Gastroesophageal sphincter (tissue), 4 donors: ENCODE results near the gene CACNB4. TPM values are rescaled to one million over a fixed set of nuclear protein-coding genes. Genes with fewer than 3 reads are reported as not detected.

Experiments
- ATAC-seq: fragments of 150-250 bp; one replicate; pipeline ENCODE4 v1.9.1; 2016; ENCODE audit warnings: mild to moderate bottlenecking, moderate library complexity
- H3K27ac ChIP-seq, 4 donors: fragments of 200-600 bp; sonication (generic) in 3 of 4; 1 replicate in 3 of 4; 2 replicates in 1 of 4; pipeline ENCODE4 v1.5.1; 2016 to 2019
- H3K27me3 ChIP-seq: fragments of 200-600 bp; sonication (generic); one replicate; pipeline ENCODE4 v1.5.1; 2019
- H3K36me3 ChIP-seq, 2 donors: fragments of 200-600 bp; sonication (generic); one replicate each; pipeline ENCODE4 v1.5.1; 2019; ENCODE audit warnings: control low read depth in 1 of 2
- H3K4me1 ChIP-seq, 3 donors: fragments of 200-600 bp; sonication (generic); 1 replicate in 2 of 3; 2 replicates in 1 of 3; pipeline ENCODE4 v1.5.1; 2016 to 2019; ENCODE audit warnings: control low read depth in 2 of 3
- H3K4me3 ChIP-seq, 2 donors: fragments of 200-600 bp; sonication (generic); one replicate each; pipeline ENCODE4 v1.5.1; 2019; ENCODE audit warnings: mild to moderate bottlenecking in 1 of 2, moderate library complexity in 1 of 2
- H3K9me3 ChIP-seq, 3 donors: fragments of 200-600 bp; sonication (generic); one replicate each; pipeline ENCODE4 v1.5.1; 2017 to 2019; ENCODE audit warnings: control low read depth in 2 of 3
- CTCF ChIP-seq, 4 experiments: fragments of 200-600 bp in 2 of 4; fragments of 450-650 bp in 2 of 4; sonication (generic) in 1 of 4; IDR thresholded peaks; one replicate each; pipeline ENCODE4 v1.5.1; 2017 to 2019; ENCODE audit warnings: antibody characterized with exemption in 4 of 4, mild to moderate bottlenecking in 2 of 4, moderate library complexity in 2 of 4
- EP300 ChIP-seq: sonication (generic); formaldehyde crosslinking; IDR thresholded peaks from one replicate; pipeline ENCODE4 v1.6.1; 2017; ENCODE audit warnings: antibody characterized with exemption, mild to moderate bottlenecking
- POLR2A ChIP-seq, 2 donors: fragments of 450-650 bp; IDR thresholded peaks; one replicate each; pipeline ENCODE4 v1.6.1; 2017; ENCODE audit warnings: antibody characterized with exemption in 2 of 2, mild to moderate bottlenecking in 2 of 2, moderate library complexity in 1 of 2
- POLR2AphosphoS5 ChIP-seq: sonication (generic); formaldehyde crosslinking; IDR thresholded peaks from one replicate; pipeline ENCODE4 v1.6.1; 2017; ENCODE audit warnings: antibody characterized with exemption
- WGBS, 2 donors: methylation state at CpG; one replicate each; pipeline ENCODE4 v1.1.5; 2018; ENCODE audit warnings: low coverage in 1 of 2; 5-methylcytosine and 5-hydroxymethylcytosine counted together
- total RNA-seq, 4 donors: library from RNA; depleted of rRNA; stranded (reverse); fragments of >200 nt; gene quantifications; one replicate each; pipeline ENCODE4 v1.1.0, GENCODE V29; 2016

The CACNB4 gene
- total RNA-seq, 4 donors from 2014 or later = 1.4 to 5.4 (median 1.9) TPM

DNA sequence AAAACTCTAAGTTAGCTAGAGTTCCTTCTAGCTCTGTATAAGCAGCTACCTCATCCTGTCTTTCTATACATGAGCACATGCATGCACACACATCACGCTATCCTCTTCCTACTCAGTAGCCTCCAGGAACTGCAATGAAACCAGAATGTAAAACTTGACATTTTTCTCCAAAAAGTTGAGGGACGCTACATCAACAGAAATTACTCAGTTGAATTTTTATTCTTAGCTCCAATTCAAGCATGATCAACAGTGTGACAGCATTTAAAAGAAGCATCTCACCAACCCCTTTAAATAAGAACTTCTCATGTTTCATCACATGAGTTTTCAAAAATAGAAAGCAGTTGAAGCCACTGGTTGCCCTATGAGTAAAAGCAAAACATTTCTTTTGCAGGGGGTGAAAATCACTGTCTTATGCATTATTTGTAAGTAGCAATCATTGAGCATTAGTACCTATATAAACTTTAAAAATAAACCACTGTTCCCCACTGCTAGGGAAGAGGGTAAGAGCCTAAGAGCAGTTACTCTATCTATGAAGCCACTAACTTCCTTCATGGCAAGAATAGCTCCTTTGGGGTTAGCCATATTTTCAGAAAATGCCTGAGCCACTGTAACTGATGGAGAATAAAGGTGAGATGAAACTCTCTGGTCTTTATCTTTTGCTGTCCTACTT lies 192.7 kb downstream of the CACNB4 start:
- no peak overlapping the region for H3K27ac ChIP-seq
- ATAC-seq = no peak
- WGBS, 2 donors = 79 to 92% methylated on average over 2 of the region's 2 CpGs

DNA sequence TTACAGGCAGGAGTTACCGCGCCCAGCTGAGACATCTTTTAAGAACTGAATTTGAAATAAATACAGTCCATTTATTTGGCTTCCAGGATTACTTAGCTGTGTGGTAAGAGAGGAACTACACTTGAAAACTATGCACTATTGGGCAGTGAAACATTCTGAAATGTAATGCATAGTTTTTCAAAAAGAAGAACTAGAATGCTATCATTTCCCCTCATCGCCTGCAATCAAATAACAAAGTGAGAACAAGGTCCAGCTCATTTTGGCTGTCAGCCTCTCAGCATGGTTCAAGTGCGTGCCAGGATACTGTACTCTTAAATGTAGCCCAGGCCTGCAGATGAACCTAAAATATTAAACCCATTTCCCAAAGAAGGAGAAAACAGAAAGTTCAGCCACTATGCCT lies 194.0 kb downstream of the CACNB4 start:
- Histone ChIP-seq H3K27me3 (no peaks in the 10 kb centered on the region), H3K27ac (no peak overlapping the region), H3K4me1 (peaks cover 0 to 8% (median 5%) of the 10 kb centered on the region in 3 donors), H3K4me3 (no peak overlapping the region), H3K36me3 (no peaks in the 10 kb centered on the region), H3K9me3 (no peaks in the 10 kb centered on the region)
- ATAC-seq = no peak
- 72 to 100% methylated on average over 2 to 4 of the region's 4 CpGs for WGBS, 2 donors
- TF ChIP-seq POLR2A (IDR thresholded peaks at IDR 0.05) = no peak
- TF ChIP-seq CTCF (IDR thresholded peaks at IDR 0.05) = no peak
- no peak for TF ChIP-seq POLR2AphosphoS5
- TF ChIP-seq EP300 = no peak

More for the DNA sequence above, 192.7 kb downstream of the CACNB4 start:
- TF ChIP-seq POLR2A (IDR thresholded peaks at IDR 0.05) (no peak), POLR2AphosphoS5 (no peak), EP300 (no peak), CTCF (IDR thresholded peaks at IDR 0.05) (no peak)
- Histone ChIP-seq H3K27me3 (no peaks in the 10 kb centered on the region), H3K4me3 (no peak overlapping the region), H3K4me1 (peaks cover 0 to 8% (median 5%) of the 10 kb centered on the region in 3 donors), H3K36me3 (no peaks in the 10 kb centered on the region), H3K9me3 (no peaks in the 10 kb centered on the region)

GRCh38 chr2:151904021-151904420 lies 194.8 kb downstream of the CACNB4 start:
- no peak overlapping the region for H3K4me3 ChIP-seq
- WGBS, 2 donors = 23 to 61% methylated on average over 4 of the region's 4 CpGs
- no peaks in the 10 kb centered on the region for H3K36me3 ChIP-seq
- ATAC-seq = no peak
- H3K27ac ChIP-seq = no peak overlapping the region
- H3K9me3 ChIP-seq = no peaks in the 10 kb centered on the region
- TF ChIP-seq POLR2AphosphoS5 (no peak), EP300 (no peak), POLR2A (IDR thresholded peaks at IDR 0.05) (no peak), CTCF (IDR thresholded peaks at IDR 0.05) (no peak)
- no peaks in the 10 kb centered on the region for H3K27me3 ChIP-seq
- peaks cover 0 to 8% (median 5%) of the 10 kb centered on the region in 3 donors for H3K4me1 ChIP-seq

GRCh38 chr2:151902829-151903228 lies 196.0 kb downstream of the CACNB4 start:
- no peak overlapping the region for H3K27ac ChIP-seq
- H3K4me1 ChIP-seq = peaks cover 0 to 8% (median 5%) of the 10 kb centered on the region in 3 donors
- no peak for ATAC-seq
- H3K27me3 ChIP-seq = no peaks in the 10 kb centered on the region
- TF ChIP-seq EP300 (no peak), POLR2A (IDR thresholded peaks at IDR 0.05) (no peak), POLR2AphosphoS5 (no peak), CTCF (IDR thresholded peaks at IDR 0.05) (no peak)
- no peaks in the 10 kb centered on the region for H3K36me3 ChIP-seq
- WGBS, 2 donors = 40 to 62% methylated on average over 3 of the region's 3 CpGs
- H3K4me3 ChIP-seq = no peak overlapping the region
- no peaks in the 10 kb centered on the region for H3K9me3 ChIP-seq

DNA sequence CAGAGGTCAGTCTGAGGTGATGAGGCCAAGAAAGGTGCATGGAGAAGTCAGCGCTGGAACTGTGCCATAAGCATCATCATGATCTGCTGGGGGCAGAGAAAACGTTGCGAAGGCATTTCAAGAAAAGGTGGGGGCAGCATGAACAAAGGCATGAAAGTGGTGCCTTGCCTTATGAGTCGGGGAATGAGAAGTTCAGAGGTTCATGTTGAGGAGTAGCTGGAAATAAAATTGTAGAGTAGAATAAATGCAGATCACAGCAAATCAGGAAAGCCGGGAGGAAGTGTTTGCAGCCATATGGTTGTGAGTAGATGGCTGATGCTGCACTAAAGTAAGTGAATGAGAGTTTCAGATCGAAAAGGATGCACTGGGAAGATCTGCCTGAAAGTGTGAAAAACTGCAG lies 198.5 kb downstream of the CACNB4 start:
- no peak for TF ChIP-seq CTCF (IDR thresholded peaks at IDR 0.05)
- no peak for TF ChIP-seq EP300
- TF ChIP-seq POLR2A (IDR thresholded peaks at IDR 0.05) = no peak
- no peak for TF ChIP-seq POLR2AphosphoS5
- 60 to 77% methylated on average over 1 to 6 of the region's 6 CpGs for WGBS, 2 donors
- H3K4me3 ChIP-seq = no peak overlapping the region
- no peaks in the 10 kb centered on the region for H3K9me3 ChIP-seq
- no peak overlapping the region for H3K27ac ChIP-seq
- H3K27me3 ChIP-seq = no peaks in the 10 kb centered on the region
- no peaks in the 10 kb centered on the region for H3K36me3 ChIP-seq
- H3K4me1 ChIP-seq = peaks cover 0 to 8% (median 5%) of the 10 kb centered on the region in 3 donors
- ATAC-seq = no peak
